AG09319 (cell line): ENCODE measurements around the gene MDGA2.

Experiments
- DNase-seq: peaks from one replicate; pipeline ENCODE4 v3.0.0-alpha.2; 2010; ENCODE audit warnings: low read depth; ENCODE audit errors: extremely low read depth
- TF ChIP-seq, protein P1 (sequence below): IDR thresholded peaks from 2 replicates; pipeline ENCODE4 v1.5.1; 2011; ENCODE audit warnings: low read depth, mild to moderate bottlenecking, inconsistent platforms, low read length, moderate library complexity

The MDGA2 gene

DNA sequence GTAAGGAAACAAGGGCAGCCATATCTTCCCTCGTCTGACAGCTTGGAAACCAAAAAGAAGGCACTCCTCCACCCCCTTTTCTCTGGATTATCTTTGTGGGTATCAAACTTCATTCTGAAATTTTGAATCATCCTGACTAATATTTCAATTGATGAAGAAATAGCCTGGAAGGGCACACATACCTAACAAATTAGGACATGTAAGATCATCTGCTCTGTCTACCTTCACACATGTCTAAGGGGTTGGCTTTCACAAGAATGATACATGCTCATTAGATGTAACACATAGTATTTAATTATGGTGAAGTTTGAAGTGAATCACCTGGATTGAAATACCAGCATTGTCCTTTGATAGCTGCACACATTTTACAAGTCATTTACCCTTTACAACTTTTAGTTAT, 675.7 kb downstream of the MDGA2 start:
- TF ChIP-seq, protein P1, sequence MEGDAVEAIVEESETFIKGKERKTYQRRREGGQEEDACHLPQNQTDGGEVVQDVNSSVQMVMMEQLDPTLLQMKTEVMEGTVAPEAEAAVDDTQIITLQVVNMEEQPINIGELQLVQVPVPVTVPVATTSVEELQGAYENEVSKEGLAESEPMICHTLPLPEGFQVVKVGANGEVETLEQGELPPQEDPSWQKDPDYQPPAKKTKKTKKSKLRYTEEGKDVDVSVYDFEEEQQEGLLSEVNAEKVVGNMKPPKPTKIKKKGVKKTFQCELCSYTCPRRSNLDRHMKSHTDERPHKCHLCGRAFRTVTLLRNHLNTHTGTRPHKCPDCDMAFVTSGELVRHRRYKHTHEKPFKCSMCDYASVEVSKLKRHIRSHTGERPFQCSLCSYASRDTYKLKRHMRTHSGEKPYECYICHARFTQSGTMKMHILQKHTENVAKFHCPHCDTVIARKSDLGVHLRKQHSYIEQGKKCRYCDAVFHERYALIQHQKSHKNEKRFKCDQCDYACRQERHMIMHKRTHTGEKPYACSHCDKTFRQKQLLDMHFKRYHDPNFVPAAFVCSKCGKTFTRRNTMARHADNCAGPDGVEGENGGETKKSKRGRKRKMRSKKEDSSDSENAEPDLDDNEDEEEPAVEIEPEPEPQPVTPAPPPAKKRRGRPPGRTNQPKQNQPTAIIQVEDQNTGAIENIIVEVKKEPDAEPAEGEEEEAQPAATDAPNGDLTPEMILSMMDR, result no peak

DNA sequence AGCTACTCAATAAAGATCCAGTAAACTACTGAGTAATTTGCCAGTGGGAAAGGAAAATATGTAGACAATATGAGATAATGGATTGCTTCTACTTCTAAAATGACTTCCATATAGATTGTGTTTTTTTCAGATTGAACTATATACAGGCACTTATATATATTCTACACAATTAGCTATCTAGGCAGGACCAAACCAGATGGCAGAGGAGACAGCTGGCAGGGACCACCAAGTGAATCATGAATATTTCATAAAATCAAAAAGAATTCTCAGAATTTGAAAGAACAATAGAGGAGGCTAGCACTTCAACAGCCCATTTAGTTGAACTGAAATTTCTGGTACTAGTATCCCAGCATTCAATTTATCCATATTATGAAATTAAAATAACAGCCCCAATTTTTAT, 685.8 kb downstream of the MDGA2 start:
- no peak for DNase-seq

More for the DNA sequence above, 675.7 kb downstream of the MDGA2 start:
- DNase-seq, result no peak

DNA sequence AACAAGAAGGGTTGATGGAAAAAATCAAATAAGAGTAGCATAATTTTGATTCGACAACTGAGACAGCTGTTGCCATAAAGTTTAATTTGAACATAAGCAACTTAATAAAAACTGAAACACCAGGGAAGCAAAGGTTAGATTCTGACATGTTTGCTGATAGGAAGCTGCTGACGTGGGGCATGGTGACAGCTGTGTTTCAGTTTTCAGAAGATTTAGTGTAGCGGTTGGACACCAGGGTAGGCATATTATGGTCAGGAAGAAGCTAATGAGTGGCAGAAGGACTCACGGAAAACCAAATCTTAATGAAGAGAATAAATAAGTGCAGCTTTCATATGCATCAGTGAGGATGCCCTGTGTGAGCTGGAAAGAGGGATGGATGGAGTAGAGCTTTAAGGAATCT, 687.1 kb downstream of the MDGA2 start:
- DNase-seq, result no peak
- TF ChIP-seq, protein P1, result no peak

More for the DNA sequence above, 685.8 kb downstream of the MDGA2 start:
- TF ChIP-seq, protein P1, result no peak

DNA sequence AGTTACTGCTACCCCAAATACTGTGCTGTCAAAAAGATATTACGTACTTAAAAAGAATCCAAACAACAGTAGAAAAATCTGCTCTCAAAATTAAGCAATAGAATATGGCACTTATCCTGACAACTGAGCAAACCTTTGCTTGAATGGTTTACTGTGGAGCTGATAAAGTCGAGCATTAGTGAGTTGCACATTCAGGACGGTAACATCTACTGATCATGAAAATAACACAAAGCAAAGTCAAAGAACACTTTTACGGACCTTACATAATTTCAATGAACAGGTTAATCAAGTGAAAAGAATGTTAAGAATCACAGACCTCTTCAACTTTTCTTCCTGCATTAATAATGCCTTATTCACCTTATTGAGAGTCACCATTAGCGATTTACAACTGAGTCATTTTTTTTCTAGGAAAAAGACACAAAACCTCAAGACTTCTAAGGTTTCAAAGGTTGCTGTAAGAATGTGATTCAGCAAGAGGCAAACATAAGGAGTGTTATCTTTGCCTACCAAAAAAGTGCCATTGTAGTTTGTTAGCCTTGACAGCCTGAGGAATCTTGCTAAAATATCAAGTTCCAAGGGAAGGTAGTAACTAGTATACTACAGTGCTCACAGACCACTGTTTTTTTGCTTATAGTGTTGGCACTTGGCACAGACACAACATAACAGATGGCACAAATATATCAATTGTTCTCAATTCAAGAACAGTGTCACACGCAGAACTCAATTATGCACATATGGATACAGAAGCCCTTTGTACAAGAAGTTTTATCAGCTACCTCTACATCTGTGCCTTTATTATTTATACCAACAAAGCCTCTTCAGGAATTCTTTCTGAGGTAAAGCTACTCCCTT, 689.6 kb downstream of the MDGA2 start:
- DNase-seq, result no peak
- TF ChIP-seq, protein P1, result no peak

DNA sequence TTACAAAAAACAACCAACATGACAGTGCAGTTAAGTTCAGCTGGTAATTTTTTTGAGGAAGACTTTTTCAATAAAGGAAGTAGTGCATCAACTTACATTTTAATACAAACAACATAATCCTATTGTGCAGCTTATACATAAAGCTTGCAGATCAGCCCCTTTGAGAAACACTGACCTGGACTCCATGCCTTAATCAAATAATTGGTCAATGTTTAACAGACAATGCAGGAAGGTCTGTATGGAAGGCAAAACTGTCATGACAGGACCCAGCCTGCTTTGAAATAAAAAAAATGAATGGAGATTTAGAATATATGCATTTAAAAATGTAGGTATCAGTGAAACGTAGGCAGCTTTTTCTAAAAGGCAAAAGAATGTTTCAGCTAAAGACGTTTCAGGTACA, 702.1 kb downstream of the MDGA2 start:
- no peak for DNase-seq

DNA sequence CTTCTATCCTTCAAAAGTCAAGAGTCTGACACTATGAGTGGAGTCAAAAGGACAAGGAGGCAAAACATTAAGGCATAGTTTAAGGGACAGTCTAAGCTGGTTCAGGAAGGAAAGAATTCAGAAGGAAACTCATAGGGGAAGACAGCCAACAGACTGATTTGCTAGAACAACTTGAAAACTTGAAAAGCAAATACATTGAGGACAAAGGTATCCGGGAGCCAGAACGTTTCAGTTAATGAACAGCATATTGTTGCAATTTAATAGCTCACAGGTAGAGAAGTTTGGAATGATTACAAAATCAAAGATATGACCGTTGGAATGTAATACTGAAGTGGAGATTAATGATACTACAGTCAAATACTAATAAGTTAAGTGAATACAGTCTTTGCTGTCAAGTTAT, 711.0 kb downstream of the MDGA2 start:
- no peak for DNase-seq
- TF ChIP-seq, protein P1, result no peak

More for the DNA sequence above, 702.1 kb downstream of the MDGA2 start:
- TF ChIP-seq, protein P1, result no peak

DNA sequence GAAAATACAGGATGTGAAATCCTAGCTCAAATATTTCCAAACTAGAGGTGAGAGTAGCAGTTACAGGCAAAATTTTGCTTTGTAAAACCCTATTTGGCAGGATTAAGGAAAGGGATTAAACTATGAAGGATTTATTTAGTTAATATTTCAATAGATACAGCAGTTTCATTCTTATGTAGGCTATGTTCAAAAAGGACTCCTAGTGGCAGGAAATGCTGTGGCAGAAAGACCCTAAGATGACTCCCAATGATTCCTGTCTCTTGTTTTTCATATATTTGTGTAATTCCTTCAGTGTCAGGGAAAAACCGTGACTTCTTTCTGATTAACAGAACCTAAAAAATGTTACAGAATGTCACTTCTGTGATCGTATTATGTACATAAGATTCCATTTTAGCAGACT, 724.3 kb downstream of the MDGA2 start:
- no peak for DNase-seq
- TF ChIP-seq, protein P1, result no peak
